RCC 7860 (cell line): Measurements from ENCODE around the gene RIMS3.

Source experiments
- DNase-seq: peaks from one replicate; pipeline ENCODE4 v3.0.0-alpha.2; 2015; ENCODE audit warnings: low spot score
- FAIRE-seq: peaks from 2 replicates; lab custom pipeline; 2012; peaks lifted over from hg19 to GRCh38; lab: Jason Lieb, UNC

Gene RIMS3

GRCh38 chr1:40653851-40654537, 11.5 kb downstream of the RIMS3 start:
- FAIRE-seq (no peak), DNase-seq (no peak)

GRCh38 chr1:40652979-40653378, 12.5 kb downstream of the RIMS3 start:
- FAIRE-seq (no peak), DNase-seq (no peak)

- DNase-seq (no peak), FAIRE-seq (no peak)
Observed at GRCh38 chr1:40652468-40652867, 13.0 kb downstream of the RIMS3 start.

GRCh38 chr1:40651138-40651857, 14.2 kb downstream of the RIMS3 start:
- FAIRE-seq: no peak
- DNase-seq: no peak

GRCh38 chr1:40650075-40650474, 15.4 kb downstream of the RIMS3 start:
- no peak for FAIRE-seq
- no peak for DNase-seq

GRCh38 chr1:40649592-40649930, 15.9 kb downstream of the RIMS3 start:
- DNase-seq (no peak), FAIRE-seq (no peak)

GRCh38 chr1:40648928-40649591, 16.4 kb downstream of the RIMS3 start:
- FAIRE-seq (no peak), DNase-seq (no peak)

- FAIRE-seq: no peak
- no peak for DNase-seq
Observed at GRCh38 chr1:40648200-40648599, 17.3 kb downstream of the RIMS3 start.

GRCh38 chr1:40646315-40646714, 19.2 kb downstream of the RIMS3 start:
- no peak for FAIRE-seq
- DNase-seq: no peak

GRCh38 chr1:40645118-40645680, 20.3 kb downstream of the RIMS3 start:
- DNase-seq (no peak), FAIRE-seq (no peak)

GRCh38 chr1:40641601-40642242, 23.8 kb downstream of the RIMS3 start:
- no peak for FAIRE-seq
- no peak for DNase-seq

- DNase-seq (no peak), FAIRE-seq (no peak)
Observed at GRCh38 chr1:40640314-40641076, 25.0 kb downstream of the RIMS3 start.

GRCh38 chr1:40638097-40639036, 27.1 kb downstream of the RIMS3 start:
- DNase-seq: no peak
- no peak for FAIRE-seq

- DNase-seq (no peak), FAIRE-seq (no peak)
Observed at GRCh38 chr1:40637470-40638007, 27.9 kb downstream of the RIMS3 start.

- FAIRE-seq (no peak), DNase-seq (no peak)
Observed at GRCh38 chr1:40636777-40637176, 28.7 kb downstream of the RIMS3 start.

GRCh38 chr1:40635763-40636500, 29.6 kb downstream of the RIMS3 start:
- FAIRE-seq: no peak

GRCh38 chr1:40634901-40635655, 30.4 kb downstream of the RIMS3 start:
- no peak for FAIRE-seq

More at GRCh38 chr1:40635763-40636500, 29.6 kb downstream of the RIMS3 start:
- no peak for DNase-seq

GRCh38 chr1:40633931-40634376, 31.5 kb downstream of the RIMS3 start:
- FAIRE-seq (no peak), DNase-seq (no peak)

More at GRCh38 chr1:40634901-40635655, 30.4 kb downstream of the RIMS3 start:
- DNase-seq: no peak
